NB4 (cell line): ENCODE data around the gene LRRTM4.

Experiments
- CTCF ChIP-seq: IDR thresholded peaks from one replicate; pipeline ENCODE4 v1.5.1; 2012; ENCODE audit warnings: low read depth, low read length
- MAX ChIP-seq: IDR thresholded peaks from 2 replicates; pipeline ENCODE4 v1.6.1; 2011; ENCODE audit warnings: low read depth, low read length
- POLR2A ChIP-seq: IDR thresholded peaks from 2 replicates; pipeline ENCODE4 v1.6.1; 2011; ENCODE audit warnings: mild to moderate bottlenecking; ENCODE audit not compliant: insufficient read length; ENCODE audit errors: extremely low read depth

GRCh38 chr2:76851000-76851399 lies 671.2 kb downstream of the LRRTM4 start:
- TF ChIP-seq CTCF (no peak), POLR2A (no peak), MAX (no peak)
